Parathyroid adenoma (tissue), 2 donors: ENCODE results near the gene MRPS23.
"Not testable (repeated sequence)": the region's sequence is repeated elsewhere in the genome, so short reads cannot be mapped to it uniquely, and the experiment has no call there.

Experiments used
- H2AFZ ChIP-seq: fragments of 300-600 bp; sonication (generic); one replicate; pipeline ENCODE4 v1.7.0; 2017; ENCODE audit warnings: antibody characterized with exemption, mild to moderate bottlenecking
- H3K27ac ChIP-seq: fragments of 300-600 bp; sonication (generic); one replicate; pipeline ENCODE4 v1.7.0; 2017
- H3K27me3 ChIP-seq: fragments of 300-600 bp; sonication (generic); one replicate; pipeline ENCODE4 v1.7.0; 2017; ENCODE audit warnings: low read length; ENCODE audit not compliant: control insufficient read depth, insufficient read depth
- H3K36me3 ChIP-seq: fragments of 300-600 bp; sonication (generic); one replicate; pipeline ENCODE4 v1.7.0; 2017; ENCODE audit warnings: low read length; ENCODE audit not compliant: control insufficient read depth, insufficient read depth
- H3K4me1 ChIP-seq: fragments of 300-600 bp; sonication (generic); one replicate; pipeline ENCODE4 v1.7.0; 2017; ENCODE audit warnings: control low read depth
- H3K4me2 ChIP-seq: fragments of 300-600 bp; sonication (generic); one replicate; pipeline ENCODE4 v1.7.0; 2017; ENCODE audit warnings: low read length
- H3K4me3 ChIP-seq: fragments of 300-600 bp; sonication (generic); one replicate; pipeline ENCODE4 v1.7.0; 2017; ENCODE audit warnings: low read depth, low read length
- H3K79me2 ChIP-seq: fragments of 300-600 bp; sonication (generic); one replicate; pipeline ENCODE4 v1.7.0; 2017; ENCODE audit warnings: control low read depth
- H3K9ac ChIP-seq: fragments of 300-600 bp; sonication (generic); one replicate; pipeline ENCODE4 v1.7.0; 2017; ENCODE audit warnings: mild to moderate bottlenecking
- H3K9me3 ChIP-seq: fragments of 300-600 bp; sonication (generic); one replicate; pipeline ENCODE4 v1.7.0; 2017; ENCODE audit warnings: low read length; ENCODE audit not compliant: control insufficient read depth
- CTCF ChIP-seq: fragments of 300-600 bp; sonication (generic); IDR thresholded peaks from one replicate; pipeline ENCODE4 v1.7.0; 2017; ENCODE audit warnings: antibody characterized with exemption, mild to moderate bottlenecking
- donor health status: primary hyperparathyroidism.

MRPS23 gene

GRCh38 chr17:57852092-57852954 lies 2.5 kb upstream of the MRPS23 start:
- no peak for TF ChIP-seq CTCF
- H3K27ac ChIP-seq: peak overlapping the region; percentile 11
- no peak overlapping the region for H2AFZ ChIP-seq
- no peak overlapping the region for H3K4me2 ChIP-seq
- H3K4me1 ChIP-seq: peaks cover 11% of the 10 kb centered on the region
- H3K79me2 ChIP-seq: peaks cover 22% of the 10 kb centered on the region
- H3K36me3 ChIP-seq: no peaks in the 10 kb centered on the region
- H3K4me3 ChIP-seq: no peak overlapping the region
- no peak overlapping the region for H3K9ac ChIP-seq
- H3K27me3 ChIP-seq: no peaks in the 10 kb centered on the region
- no peaks in the 10 kb centered on the region for H3K9me3 ChIP-seq

GRCh38 chr17:57849163-57849873 lies 526 bp downstream of the MRPS23 start:
- peak overlapping the region; percentile 86 for H3K4me3 ChIP-seq
- no peaks in the 10 kb centered on the region for H3K9me3 ChIP-seq
- H3K4me2 ChIP-seq: peak overlapping the region; percentile 92
- peak overlapping the region; percentile 89 for H2AFZ ChIP-seq
- peak overlapping the region; percentile 87 for H3K27ac ChIP-seq
- H3K79me2 ChIP-seq: peaks cover 27% of the 10 kb centered on the region
- no peaks in the 10 kb centered on the region for H3K36me3 ChIP-seq
- TF ChIP-seq CTCF: no peak
- no peaks in the 10 kb centered on the region for H3K27me3 ChIP-seq
- peaks cover 11% of the 10 kb centered on the region for H3K4me1 ChIP-seq
- H3K9ac ChIP-seq: peak overlapping the region; percentile 31

- not testable (repeated sequence) for H3K27me3 ChIP-seq, H3K27ac ChIP-seq, H3K4me2 ChIP-seq, H3K9me3 ChIP-seq, H3K36me3 ChIP-seq, H2AFZ ChIP-seq, H3K4me3 ChIP-seq, H3K9ac ChIP-seq
- Histone ChIP-seq H3K79me2 (peaks cover 27% of the 10 kb centered on the region), H3K4me1 (peaks cover 11% of the 10 kb centered on the region)
Observed at GRCh38 chr17:57846056-57846945, 3.5 kb downstream of the MRPS23 start.

- Histone ChIP-seq H3K4me1 (no peaks in the 10 kb centered on the region), H3K4me2 (no peak overlapping the region), H3K4me3 (no peak overlapping the region), H3K79me2 (peaks cover 5% of the 10 kb centered on the region), H3K36me3 (no peaks in the 10 kb centered on the region), H3K9ac (no peak overlapping the region), H2AFZ (no peak overlapping the region), H3K9me3 (no peaks in the 10 kb centered on the region), H3K27ac (no peak overlapping the region), H3K27me3 (no peaks in the 10 kb centered on the region)
- TF ChIP-seq CTCF: no peak
Observed at GRCh38 chr17:57842280-57842679, 7.6 kb downstream of the MRPS23 start.

GRCh38 chr17:57839571-57839923 lies 10.3 kb downstream of the MRPS23 start:
- Histone ChIP-seq H3K4me2 (no peak overlapping the region), H3K27ac (no peak overlapping the region), H3K9ac (no peak overlapping the region), H3K4me3 (no peak overlapping the region), H3K36me3 (no peaks in the 10 kb centered on the region), H3K9me3 (no peaks in the 10 kb centered on the region), H2AFZ (no peak overlapping the region), H3K27me3 (no peaks in the 10 kb centered on the region), H3K4me1 (peaks cover 5% of the 10 kb centered on the region), H3K79me2 (peaks cover 2% of the 10 kb centered on the region)
- TF ChIP-seq CTCF: no peak
